CD4-positive, alpha-beta T cell treated with Interleukin-4 for 4 hours (primary cell): ENCODE results near the gene KLHL7.
"Not testable (repeated sequence)": the region's sequence is repeated elsewhere in the genome, so short reads cannot be mapped to it uniquely, and the experiment has no call there.

Experiments used
- DNase-seq: peaks from one replicate; pipeline ENCODE4 v3.0.0-alpha.2; 2020

Gene KLHL7

GRCh38 chr7:23220690-23221305 is 115.2 kb downstream of the KLHL7 start:
- DNase-seq = no peak

- DNase-seq = no peak
Measured at GRCh38 chr7:23222439-23223030, 117.0 kb downstream of the KLHL7 start.

GRCh38 chr7:23224364-23224763 is 118.8 kb downstream of the KLHL7 start:
- not testable (repeated sequence) for DNase-seq

GRCh38 chr7:23226844-23227450 is 121.4 kb downstream of the KLHL7 start:
- DNase-seq = no peak
